Measurements from ENCODE around the gene EFCAB9. TPM values are rescaled to one million over a fixed set of nuclear protein-coding genes. Genes with fewer than 3 reads are reported as not detected.

Gene EFCAB9
- polyA plus RNA-seq, 1 donor from 2014 or later = not detected

DNA sequence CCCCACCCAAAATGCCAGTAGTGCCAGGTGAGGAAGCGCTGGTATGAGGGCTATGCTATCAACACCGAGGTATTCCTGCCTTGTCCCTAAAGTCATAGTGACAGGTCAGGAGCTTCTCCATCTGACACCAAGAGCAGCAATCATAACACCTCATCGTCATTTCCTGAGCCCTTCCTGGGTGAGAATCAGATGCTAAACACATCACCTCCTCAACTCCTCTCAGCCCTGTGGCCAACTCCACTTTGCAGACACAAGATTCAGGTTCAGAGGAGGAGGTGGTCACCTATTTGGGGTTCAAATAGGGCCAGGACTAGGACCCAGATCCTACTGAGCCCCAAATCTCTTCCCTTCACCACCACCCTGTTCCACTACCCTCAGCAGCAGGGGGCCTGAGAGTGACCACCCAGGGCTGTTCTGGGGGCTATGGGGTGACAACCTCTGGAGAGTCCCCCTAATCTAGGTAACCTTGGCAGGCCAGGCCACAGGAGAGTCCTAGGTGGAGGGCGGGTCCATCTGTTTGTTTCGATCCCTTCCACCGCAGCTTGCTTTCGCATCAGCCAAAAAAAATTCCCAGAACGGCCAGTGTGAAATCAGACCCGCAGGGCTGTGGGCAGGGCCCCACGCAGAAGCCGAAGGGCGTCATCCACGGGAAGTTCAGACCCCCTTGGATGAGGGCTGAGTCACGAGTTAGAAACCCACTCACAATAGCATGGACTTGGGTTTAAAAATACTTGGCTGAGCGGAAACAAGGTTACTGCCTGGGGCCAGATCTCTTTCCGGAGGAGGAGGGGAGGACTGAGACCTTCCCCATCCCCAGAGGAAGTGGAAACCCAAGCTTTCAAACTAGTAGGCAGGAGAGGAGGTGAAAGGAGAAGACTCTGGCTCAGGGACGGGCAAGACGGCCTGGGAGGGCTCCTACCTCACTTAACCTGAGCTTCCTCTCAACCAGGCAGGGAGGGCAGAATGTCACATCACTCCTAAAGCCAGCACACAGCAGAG, 14.7 kb upstream of the EFCAB9 start:
- no peak overlapping the region for H2AFZ ChIP-seq (ENCODE audit: low read depth, low read length)
- H3K36me3 ChIP-seq (ENCODE audit: insufficient read depth, low read length) = no peaks in the 10 kb centered on the region
- H4K20me1 ChIP-seq (ENCODE audit: insufficient read depth) = no peaks in the 10 kb centered on the region
- no peak overlapping the region for H3K4me2 ChIP-seq (ENCODE audit: low read length)
- H3K9me3 ChIP-seq (ENCODE audit: low read length) = no peaks in the 10 kb centered on the region
- H3K9me2 ChIP-seq (ENCODE audit: insufficient read depth, low read length) = no peaks in the 10 kb centered on the region
- TF ChIP-seq EP300 (conservative IDR thresholded peaks at IDR 0.05; ENCODE audit: poor library complexity, severe bottlenecking) (no peak), EZH2 (IDR thresholded peaks at IDR 0.05; ENCODE audit: borderline replicate concordance, insufficient read depth, low read length, poor library complexity, severe bottlenecking) (no peak), MXI1 (conservative IDR thresholded peaks at IDR 0.05; ENCODE audit: poor library complexity, severe bottlenecking) (no peak), POLR2AphosphoS5 (IDR thresholded peaks at IDR 0.05) (no peak), RAD21 (conservative IDR thresholded peaks at IDR 0.05) (no peak), SMC3 (conservative IDR thresholded peaks at IDR 0.05; ENCODE audit: poor library complexity) (no peak), TAF1 (IDR thresholded peaks at IDR 0.05; ENCODE audit: low read depth) (no peak)
- TF ChIP-seq, protein P1, sequence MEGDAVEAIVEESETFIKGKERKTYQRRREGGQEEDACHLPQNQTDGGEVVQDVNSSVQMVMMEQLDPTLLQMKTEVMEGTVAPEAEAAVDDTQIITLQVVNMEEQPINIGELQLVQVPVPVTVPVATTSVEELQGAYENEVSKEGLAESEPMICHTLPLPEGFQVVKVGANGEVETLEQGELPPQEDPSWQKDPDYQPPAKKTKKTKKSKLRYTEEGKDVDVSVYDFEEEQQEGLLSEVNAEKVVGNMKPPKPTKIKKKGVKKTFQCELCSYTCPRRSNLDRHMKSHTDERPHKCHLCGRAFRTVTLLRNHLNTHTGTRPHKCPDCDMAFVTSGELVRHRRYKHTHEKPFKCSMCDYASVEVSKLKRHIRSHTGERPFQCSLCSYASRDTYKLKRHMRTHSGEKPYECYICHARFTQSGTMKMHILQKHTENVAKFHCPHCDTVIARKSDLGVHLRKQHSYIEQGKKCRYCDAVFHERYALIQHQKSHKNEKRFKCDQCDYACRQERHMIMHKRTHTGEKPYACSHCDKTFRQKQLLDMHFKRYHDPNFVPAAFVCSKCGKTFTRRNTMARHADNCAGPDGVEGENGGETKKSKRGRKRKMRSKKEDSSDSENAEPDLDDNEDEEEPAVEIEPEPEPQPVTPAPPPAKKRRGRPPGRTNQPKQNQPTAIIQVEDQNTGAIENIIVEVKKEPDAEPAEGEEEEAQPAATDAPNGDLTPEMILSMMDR (IDR thresholded peaks at IDR 0.05; ENCODE audit: poor library complexity, severe bottlenecking) = no peak
- TF ChIP-seq, protein P2, sequence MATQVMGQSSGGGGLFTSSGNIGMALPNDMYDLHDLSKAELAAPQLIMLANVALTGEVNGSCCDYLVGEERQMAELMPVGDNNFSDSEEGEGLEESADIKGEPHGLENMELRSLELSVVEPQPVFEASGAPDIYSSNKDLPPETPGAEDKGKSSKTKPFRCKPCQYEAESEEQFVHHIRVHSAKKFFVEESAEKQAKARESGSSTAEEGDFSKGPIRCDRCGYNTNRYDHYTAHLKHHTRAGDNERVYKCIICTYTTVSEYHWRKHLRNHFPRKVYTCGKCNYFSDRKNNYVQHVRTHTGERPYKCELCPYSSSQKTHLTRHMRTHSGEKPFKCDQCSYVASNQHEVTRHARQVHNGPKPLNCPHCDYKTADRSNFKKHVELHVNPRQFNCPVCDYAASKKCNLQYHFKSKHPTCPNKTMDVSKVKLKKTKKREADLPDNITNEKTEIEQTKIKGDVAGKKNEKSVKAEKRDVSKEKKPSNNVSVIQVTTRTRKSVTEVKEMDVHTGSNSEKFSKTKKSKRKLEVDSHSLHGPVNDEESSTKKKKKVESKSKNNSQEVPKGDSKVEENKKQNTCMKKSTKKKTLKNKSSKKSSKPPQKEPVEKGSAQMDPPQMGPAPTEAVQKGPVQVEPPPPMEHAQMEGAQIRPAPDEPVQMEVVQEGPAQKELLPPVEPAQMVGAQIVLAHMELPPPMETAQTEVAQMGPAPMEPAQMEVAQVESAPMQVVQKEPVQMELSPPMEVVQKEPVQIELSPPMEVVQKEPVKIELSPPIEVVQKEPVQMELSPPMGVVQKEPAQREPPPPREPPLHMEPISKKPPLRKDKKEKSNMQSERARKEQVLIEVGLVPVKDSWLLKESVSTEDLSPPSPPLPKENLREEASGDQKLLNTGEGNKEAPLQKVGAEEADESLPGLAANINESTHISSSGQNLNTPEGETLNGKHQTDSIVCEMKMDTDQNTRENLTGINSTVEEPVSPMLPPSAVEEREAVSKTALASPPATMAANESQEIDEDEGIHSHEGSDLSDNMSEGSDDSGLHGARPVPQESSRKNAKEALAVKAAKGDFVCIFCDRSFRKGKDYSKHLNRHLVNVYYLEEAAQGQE (IDR thresholded peaks at IDR 0.05; ENCODE audit: borderline replicate concordance) = no peak
- H3K4me3 ChIP-seq (ENCODE audit: low read length) = no peak overlapping the region
- H3K79me2 ChIP-seq (replicated peaks; ENCODE audit: insufficient read depth, low read length) = no peaks in the 10 kb centered on the region
- H3F3A ChIP-seq (ENCODE audit: insufficient read depth, low read length, poor library complexity, severe bottlenecking) = no peaks in the 10 kb centered on the region
- no peak overlapping the region for H3K9ac ChIP-seq (ENCODE audit: low read length)
- no peak overlapping the region for H3K27ac ChIP-seq (ENCODE audit: low read length)
- no peaks in the 10 kb centered on the region for H3K27me3 ChIP-seq (ENCODE audit: insufficient read depth, low read depth, low read length)

DNA sequence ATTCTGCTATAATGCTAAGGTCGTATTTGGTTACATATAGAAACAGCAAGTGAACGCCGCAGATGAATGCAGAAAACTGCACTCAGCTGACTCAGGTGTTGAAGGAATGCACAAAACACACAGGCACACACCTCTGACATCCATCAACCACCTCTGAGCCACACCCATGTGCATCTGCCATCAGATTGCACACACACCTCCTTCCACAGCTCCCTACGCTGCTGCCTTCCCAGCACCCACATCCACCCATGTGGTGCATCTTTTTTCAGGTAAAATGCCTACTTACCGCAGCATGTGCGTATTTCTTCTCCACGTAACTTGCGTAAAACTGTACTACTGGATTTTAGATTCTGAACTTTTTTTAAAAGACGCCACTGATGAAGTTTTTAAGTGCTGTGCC, 13.0 kb upstream of the EFCAB9 start:
- Histone ChIP-seq H3K79me2 (replicated peaks; ENCODE audit: insufficient read depth, low read length) (no peaks in the 10 kb centered on the region), H3K4me2 (ENCODE audit: low read length) (no peak overlapping the region), H3K9me2 (ENCODE audit: insufficient read depth, low read length) (no peaks in the 10 kb centered on the region), H4K20me1 (ENCODE audit: insufficient read depth) (no peaks in the 10 kb centered on the region), H3K36me3 (ENCODE audit: insufficient read depth, low read length) (no peaks in the 10 kb centered on the region), H3K9ac (ENCODE audit: low read length) (no peak overlapping the region), H3K4me3 (ENCODE audit: low read length) (no peak overlapping the region), H3K9me3 (ENCODE audit: low read length) (no peaks in the 10 kb centered on the region), H2AFZ (ENCODE audit: low read depth, low read length) (no peak overlapping the region), H3F3A (ENCODE audit: insufficient read depth, low read length, poor library complexity, severe bottlenecking) (no peaks in the 10 kb centered on the region), H3K27me3 (ENCODE audit: insufficient read depth, low read depth, low read length) (no peaks in the 10 kb centered on the region), H3K27ac (ENCODE audit: low read length) (no peak overlapping the region)
- TF ChIP-seq, protein P2 (IDR thresholded peaks at IDR 0.05; ENCODE audit: borderline replicate concordance) = no peak

All from neural cell (in vitro differentiated cells).